Keratinocyte (primary cell): Measurements from ENCODE around the gene CACNA2D2.

ENCODE experiments used
- CTCF ChIP-seq, 3 experiments: IDR thresholded peaks in 1 of 3; conservative IDR thresholded peaks in 1 of 3; optimal IDR thresholded peaks in 1 of 3; 2 replicates in 2 of 3; 3 replicates in 1 of 3; pipeline versions ENCODE3 to v1.5.1; 2011; ENCODE audit warnings: low read length in 3 of 3, mild to moderate bottlenecking in 3 of 3, moderate library complexity in 2 of 3, control low read depth in 1 of 3, inconsistent platforms in 1 of 3; ENCODE audit not compliant: insufficient read depth in 2 of 3; ENCODE audit errors: extremely low read depth in 1 of 3
- EZH2 ChIP-seq: IDR thresholded peaks from one replicate; pipeline ENCODE4 v1.6.1; 2012; ENCODE audit warnings: inconsistent platforms, mild to moderate bottlenecking, low read length, moderate library complexity

DNA sequence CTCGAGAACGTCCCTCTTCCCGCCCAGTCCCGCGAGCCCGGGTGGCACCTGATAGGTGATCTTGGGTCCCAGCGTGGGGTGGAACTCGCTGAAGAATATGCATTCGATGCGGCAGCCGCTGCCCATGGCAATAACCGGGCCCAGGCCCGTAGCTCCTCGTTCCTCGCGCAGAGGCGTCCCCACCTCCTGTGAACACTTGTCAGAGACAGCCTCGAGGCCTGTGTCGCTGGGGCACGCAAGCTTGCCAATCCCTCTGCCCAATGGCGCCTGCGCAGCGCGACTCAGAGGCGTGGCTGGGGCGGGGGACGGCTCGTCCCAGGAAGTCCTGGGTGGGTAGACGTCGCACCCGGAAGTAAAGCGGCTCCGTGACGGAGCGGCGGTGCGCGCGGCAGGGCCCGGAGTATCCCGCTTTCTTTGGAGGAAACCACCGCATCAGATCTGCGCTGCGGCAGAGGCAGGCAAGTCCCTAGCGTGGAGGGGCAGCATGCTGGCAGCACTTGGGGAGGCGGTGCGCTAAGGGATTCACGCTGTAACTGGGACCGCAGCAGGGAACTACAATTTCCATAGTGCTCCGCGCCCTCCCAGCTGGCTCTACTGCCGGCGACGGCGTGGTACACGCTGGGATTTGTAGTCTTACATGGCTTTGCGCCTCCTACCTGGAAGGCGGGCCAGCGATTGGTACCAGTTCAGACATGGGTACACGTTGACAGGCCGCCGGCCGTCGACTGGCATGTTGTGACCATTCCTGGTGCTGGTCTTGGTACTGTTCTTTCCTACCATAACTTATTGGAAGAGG is 152.7 kb downstream of the CACNA2D2 start, which contains the start of the genes CYB561D2 and NPRL2:
- TF ChIP-seq CTCF (optimal IDR thresholded peaks at IDR 0.05 in 1 of 3, IDR thresholded peaks at IDR 0.05 in 1 of 3, conservative IDR thresholded peaks at IDR 0.05 in 1 of 3; ENCODE audit: extremely low read depth in 1 of 3, insufficient read depth in 2 of 3, low read length in 3 of 3) (no peak), EZH2 (no peak)
